Thoracic aorta (tissue), 2 donors: ENCODE data around the gene CCDC15. TPM values are rescaled to one million over a fixed set of nuclear protein-coding genes. Genes with fewer than 3 reads are reported as not detected.

Experiments used
- total RNA-seq, 2 donors: library from RNA; depleted of rRNA; stranded (reverse); fragments of >200 nt; gene quantifications; one replicate each; pipeline versions ENCODE4 v1.1.0 to v1.2.3, GENCODE V29; 2016

The CCDC15 gene
- total RNA-seq, 2 donors from 2014 or later = 0.49 to 1.2 TPM

Other genes with a start within 250 kb of the CCDC15 start
- gene NRGN, start 214.3 kb upstream of the CCDC15 start, total RNA-seq = 10 to 100 TPM in 1 of 2 donors, 1 to 10 TPM in 1; 7.3 to 17.5 TPM
- gene VSIG2, start 201.9 kb upstream of the CCDC15 start, total RNA-seq = 1 to 10 TPM; 1.2 to 2.7 TPM
- 100 to 1,000 TPM in 1 of 2 donors, 10 to 100 TPM in 1; 54.2 to 116 TPM for gene ESAM, start 191.9 kb upstream of the CCDC15 start, total RNA-seq
- gene MSANTD2, start 153.8 kb upstream of the CCDC15 start, total RNA-seq = 10 to 100 TPM; 16.4 to 29.4 TPM
- 10 to 100 TPM in 1 of 2 donors, 1 to 10 TPM in 1; 5.5 to 13.7 TPM for gene ROBO3, start 88.8 kb upstream of the CCDC15 start, total RNA-seq
- gene ROBO4, start 56.3 kb upstream of the CCDC15 start, total RNA-seq = 10 to 100 TPM in 1 of 2 donors, 1 to 10 TPM in 1; 8.5 to 18.8 TPM
- gene HEPN1, start 35.0 kb upstream of the CCDC15 start, total RNA-seq = under 1 TPM in 1 of 2 donors, not detected in 1; 0.41 TPM
- 1 to 10 TPM in 1 of 2 donors, under 1 TPM in 1; 0.49 to 1.2 TPM for gene HEPACAM, start 18.2 kb upstream of the CCDC15 start, total RNA-seq
- 10 to 100 TPM in 1 of 2 donors, 1 to 10 TPM in 1; 8.9 to 11.6 TPM for gene SLC37A2, start 109.1 kb downstream of the CCDC15 start, total RNA-seq
- gene TMEM218, start 157.4 kb downstream of the CCDC15 start, total RNA-seq = 10 to 100 TPM; 15.2 to 17.7 TPM
- 1 to 10 TPM; 1.4 to 9.2 TPM for gene PKNOX2, start 210.5 kb downstream of the CCDC15 start, total RNA-seq